SIG-M5 treated with dmso at 0.1 percent for 504 hours (cell line): Measurements from ENCODE around the gene LPCAT1.

Source experiments
- DNase-seq: peaks from one replicate; lab custom pipeline; 2025; ENCODE audit not compliant: unreplicated experiment; lab: John Stamatoyannopoulos, UW

LPCAT1 gene

GRCh38 chr5:1414311-1415058 is 109.3 kb downstream of the LPCAT1 start:
- DNase-seq: no peak

GRCh38 chr5:1413611-1414241 is 110.0 kb downstream of the LPCAT1 start:
- DNase-seq: no peak

DNA sequence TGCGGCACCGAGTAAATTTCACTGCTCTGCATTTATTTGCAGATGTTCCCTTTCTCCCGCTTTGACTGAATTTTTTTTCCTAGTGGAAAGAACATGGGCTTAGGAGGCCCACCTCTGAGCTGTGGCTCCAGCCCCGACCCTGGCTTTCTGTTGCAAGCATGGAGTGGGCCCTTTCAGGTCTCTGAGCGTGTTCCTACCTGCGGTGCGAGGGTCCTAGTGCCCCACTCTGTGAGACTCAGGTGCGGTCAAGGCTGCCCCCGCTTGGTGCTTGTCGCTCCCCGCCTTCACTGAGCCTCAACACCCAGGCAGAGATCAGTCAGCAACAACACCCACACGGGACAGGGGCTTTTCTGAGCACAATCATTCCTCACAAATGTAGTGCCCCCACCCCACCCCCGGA is 110.5 kb downstream of the LPCAT1 start:
- DNase-seq: no peak

GRCh38 chr5:1412621-1413020 is 111.1 kb downstream of the LPCAT1 start:
- no peak for DNase-seq

GRCh38 chr5:1412163-1412562 is 111.6 kb downstream of the LPCAT1 start:
- DNase-seq: no peak
